Thyroid gland (tissue), 4 donors: ENCODE data around the gene RGS1. TPM values are rescaled to one million over a fixed set of nuclear protein-coding genes. Genes with fewer than 3 reads are reported as not detected.

Source experiments
- DNase-seq, 2 donors: peaks; one replicate each; pipeline ENCODE4 v3.0.0-alpha.2; 2019
- H3K27ac ChIP-seq, 3 donors: fragments of 200-600 bp; sonication (generic); 1 replicate in 2 of 3; 2 replicates in 1 of 3; pipeline ENCODE4 v1.5.1; 2016 to 2019; ENCODE audit warnings: mild to moderate bottlenecking in 1 of 3, moderate library complexity in 1 of 3
- H3K27me3 ChIP-seq: fragments of 200-600 bp; sonication (generic); one replicate; pipeline ENCODE4 v1.5.1; 2019
- H3K36me3 ChIP-seq, 2 donors: fragments of 200-600 bp; sonication (generic); one replicate each; pipeline ENCODE4 v1.5.1; 2016 to 2019
- H3K4me1 ChIP-seq, 2 donors: fragments of 200-600 bp; sonication (generic); one replicate each; pipeline ENCODE4 v1.5.1; 2017 to 2019
- H3K4me3 ChIP-seq, 3 donors: fragments of 200-600 bp; sonication (generic); replicated peaks in 1 of 3; 1 replicate in 2 of 3; 2 replicates in 1 of 3; pipeline ENCODE4 v1.5.1; 2016; ENCODE audit warnings: mild to moderate bottlenecking in 1 of 3
- H3K9me3 ChIP-seq: fragments of 200-600 bp; sonication (generic); one replicate; pipeline ENCODE4 v1.5.1; 2017
- POLR2A ChIP-seq, 2 donors: fragments of 450-650 bp; IDR thresholded peaks; one replicate each; pipeline ENCODE4 v1.6.1; 2017; ENCODE audit warnings: antibody characterized with exemption in 2 of 2, mild to moderate bottlenecking in 2 of 2, moderate library complexity in 1 of 2
- WGBS, 2 donors: methylation state at CpG; one replicate each; pipeline ENCODE4 v1.1.5; 2017; 5-methylcytosine and 5-hydroxymethylcytosine counted together
- intact Hi-C: fragments of 100-400 bp; cut with DNase I; formaldehyde crosslinking; loops from one replicate; pipeline ENCODE4 v1.15.1; 2023
- total RNA-seq, 4 donors: library from RNA; depleted of rRNA; stranded (reverse); fragments of >200 nt; gene quantifications; one replicate each; pipeline ENCODE4 v1.2.3, GENCODE V29; 2016
- TF ChIP-seq, protein P1 (sequence below), 6 experiments: fragments of 200-600 bp in 3 of 6; fragments of 450-650 bp in 3 of 6; sonication (generic) in 3 of 6; IDR thresholded peaks; one replicate each; pipeline ENCODE4 v1.5.1; 2016 to 2019; ENCODE audit warnings: antibody characterized with exemption in 6 of 6, mild to moderate bottlenecking in 2 of 6, inconsistent platforms in 1 of 6, moderate library complexity in 1 of 6

RGS1 gene
- total RNA-seq, 4 donors from 2014 or later = 19.7 to 32.6 (median 23.0) TPM

DNA sequence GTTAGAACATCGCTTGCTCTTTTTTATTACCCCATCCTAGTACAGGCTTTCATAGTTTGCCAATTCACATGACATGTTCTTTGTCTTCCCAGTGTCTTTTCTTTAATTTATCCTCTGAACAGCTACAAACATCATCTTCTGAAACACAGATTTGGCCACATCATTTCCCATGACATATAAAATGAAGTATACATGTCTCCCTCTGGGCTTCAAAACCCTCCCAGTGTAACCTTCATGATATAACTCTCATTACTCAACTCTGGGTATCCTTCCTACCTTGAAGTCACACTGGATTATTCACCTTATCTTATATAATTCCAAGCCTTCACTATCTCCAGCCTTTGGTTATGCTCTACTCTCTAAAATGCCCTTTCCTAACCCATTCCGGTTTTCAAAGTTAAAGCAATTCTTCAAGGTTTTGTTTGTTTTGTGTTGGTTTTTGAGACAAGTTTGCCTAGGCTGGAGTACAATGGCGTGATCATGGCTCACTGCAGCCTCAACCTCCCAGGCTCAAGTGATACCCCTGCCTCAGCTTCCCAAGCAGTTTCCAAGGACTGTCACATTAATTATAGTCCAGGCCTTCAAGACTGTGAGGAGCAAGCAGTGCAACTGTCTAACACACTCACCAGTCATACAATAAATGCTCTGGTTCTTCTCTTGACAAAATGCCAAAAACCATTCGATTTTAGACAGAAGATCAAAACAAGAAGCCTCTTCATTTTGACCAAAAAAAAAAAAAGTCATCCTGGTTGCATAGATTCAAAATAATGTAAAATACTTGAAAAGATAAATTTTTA lies 5.8 kb downstream of the RGS1 start:
- no peak for DNase-seq
- no peak overlapping the region for H3K27ac ChIP-seq
- H3K27me3 ChIP-seq = no peaks in the 10 kb centered on the region
- no peak overlapping the region for H3K4me3 ChIP-seq
- TF ChIP-seq POLR2A (IDR thresholded peaks at IDR 0.05) = no peak
- TF ChIP-seq, protein P1, sequence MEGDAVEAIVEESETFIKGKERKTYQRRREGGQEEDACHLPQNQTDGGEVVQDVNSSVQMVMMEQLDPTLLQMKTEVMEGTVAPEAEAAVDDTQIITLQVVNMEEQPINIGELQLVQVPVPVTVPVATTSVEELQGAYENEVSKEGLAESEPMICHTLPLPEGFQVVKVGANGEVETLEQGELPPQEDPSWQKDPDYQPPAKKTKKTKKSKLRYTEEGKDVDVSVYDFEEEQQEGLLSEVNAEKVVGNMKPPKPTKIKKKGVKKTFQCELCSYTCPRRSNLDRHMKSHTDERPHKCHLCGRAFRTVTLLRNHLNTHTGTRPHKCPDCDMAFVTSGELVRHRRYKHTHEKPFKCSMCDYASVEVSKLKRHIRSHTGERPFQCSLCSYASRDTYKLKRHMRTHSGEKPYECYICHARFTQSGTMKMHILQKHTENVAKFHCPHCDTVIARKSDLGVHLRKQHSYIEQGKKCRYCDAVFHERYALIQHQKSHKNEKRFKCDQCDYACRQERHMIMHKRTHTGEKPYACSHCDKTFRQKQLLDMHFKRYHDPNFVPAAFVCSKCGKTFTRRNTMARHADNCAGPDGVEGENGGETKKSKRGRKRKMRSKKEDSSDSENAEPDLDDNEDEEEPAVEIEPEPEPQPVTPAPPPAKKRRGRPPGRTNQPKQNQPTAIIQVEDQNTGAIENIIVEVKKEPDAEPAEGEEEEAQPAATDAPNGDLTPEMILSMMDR (IDR thresholded peaks at IDR 0.05) = no peak
- H3K36me3 ChIP-seq = no peaks in the 10 kb centered on the region
- H3K4me1 ChIP-seq = no peaks in the 10 kb centered on the region
- no peaks in the 10 kb centered on the region for H3K9me3 ChIP-seq
- intact Hi-C loops = no loop called here
- 80 to 81% methylated on average over 4 of the region's 4 CpGs for WGBS, 2 donors

DNA sequence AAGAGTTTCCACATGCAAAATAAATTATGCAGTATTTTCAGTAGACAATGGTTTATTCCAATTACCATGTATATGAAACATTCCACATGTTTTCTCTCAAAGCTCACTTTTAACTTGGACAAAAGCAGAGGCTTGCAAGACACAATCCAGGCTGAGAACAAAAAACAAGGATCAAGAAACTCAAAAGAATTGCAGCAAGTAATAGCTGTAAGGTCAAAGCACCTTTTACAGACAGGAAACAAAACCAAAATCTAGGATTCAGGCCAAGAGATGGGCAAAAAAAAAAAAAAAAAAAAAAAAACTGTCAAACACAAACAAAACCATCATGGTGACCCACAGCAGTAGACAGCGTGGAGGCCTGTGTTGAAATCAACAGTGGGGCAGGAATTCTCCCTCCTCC lies 9.3 kb downstream of the RGS1 start:
- H3K27ac ChIP-seq = no peak overlapping the region
- DNase-seq = no peak
- H3K4me1 ChIP-seq = no peaks in the 10 kb centered on the region
- intact Hi-C loops = no loop called here
- TF ChIP-seq POLR2A (IDR thresholded peaks at IDR 0.05) = no peak
- TF ChIP-seq, protein P1 (IDR thresholded peaks at IDR 0.05) = no peak
- no peak overlapping the region for H3K4me3 ChIP-seq
- H3K36me3 ChIP-seq = no peaks in the 10 kb centered on the region
- no peaks in the 10 kb centered on the region for H3K9me3 ChIP-seq
- WGBS, 2 donors = 86 to 87% methylated on average over 1 of the region's 1 CpG
- H3K27me3 ChIP-seq = no peaks in the 10 kb centered on the region

GRCh38 chr1:192587386-192588266 lies 12.1 kb downstream of the RGS1 start:
- DNase-seq = no peak
- H3K4me1 ChIP-seq = no peaks in the 10 kb centered on the region
- no peaks in the 10 kb centered on the region for H3K36me3 ChIP-seq
- no peak for TF ChIP-seq POLR2A (IDR thresholded peaks at IDR 0.05)
- TF ChIP-seq, protein P1 (IDR thresholded peaks at IDR 0.05) = no peak
- H3K27me3 ChIP-seq = no peaks in the 10 kb centered on the region
- WGBS, 2 donors = 77 to 85% methylated on average over 5 of the region's 5 CpGs
- intact Hi-C loops = no loop called here
- H3K9me3 ChIP-seq = no peaks in the 10 kb centered on the region
- H3K27ac ChIP-seq = no peak overlapping the region
- H3K4me3 ChIP-seq = no peak overlapping the region

- WGBS, 2 donors = 90 to 92% methylated on average over 1 of the region's 1 CpG
- Histone ChIP-seq H3K4me3 (no peak overlapping the region), H3K36me3 (no peaks in the 10 kb centered on the region), H3K27ac (no peak overlapping the region), H3K9me3 (no peaks in the 10 kb centered on the region), H3K4me1 (no peaks in the 10 kb centered on the region), H3K27me3 (no peaks in the 10 kb centered on the region)
- DNase-seq = no peak
- intact Hi-C loops = no loop called here
- TF ChIP-seq, protein P1 (IDR thresholded peaks at IDR 0.05) = no peak
- no peak for TF ChIP-seq POLR2A (IDR thresholded peaks at IDR 0.05)
Measured at GRCh38 chr1:192588546-192588945, 13.0 kb downstream of the RGS1 start.

DNA sequence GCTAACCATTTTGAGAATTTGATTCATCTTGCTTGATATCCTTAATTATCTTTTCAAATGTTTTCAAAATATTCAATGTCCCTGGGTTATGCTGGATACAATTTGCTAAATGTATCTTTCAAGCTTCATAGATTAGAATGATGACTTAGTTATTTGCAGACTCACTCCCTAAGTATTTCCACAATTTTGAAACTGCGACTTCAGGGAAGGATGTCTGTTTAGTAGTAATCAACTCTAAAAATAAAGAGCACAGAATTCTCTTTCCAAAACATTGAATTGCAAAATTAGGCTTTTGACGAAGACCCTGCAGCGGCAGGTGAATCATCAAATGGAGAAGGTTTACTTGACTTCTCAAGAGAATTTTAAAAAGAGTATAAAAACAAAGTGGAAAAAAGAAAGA lies 14.2 kb downstream of the RGS1 start:
- Histone ChIP-seq H3K36me3 (no peaks in the 10 kb centered on the region), H3K27me3 (no peaks in the 10 kb centered on the region), H3K4me3 (no peak overlapping the region), H3K27ac (no peak overlapping the region), H3K4me1 (no peaks in the 10 kb centered on the region), H3K9me3 (no peaks in the 10 kb centered on the region)
- TF ChIP-seq POLR2A (IDR thresholded peaks at IDR 0.05) = no peak
- TF ChIP-seq, protein P1 (IDR thresholded peaks at IDR 0.05) = no peak
- WGBS, 2 donors = 70 to 89% methylated on average over 3 of the region's 3 CpGs
- intact Hi-C loops = no loop called here
- no peak for DNase-seq
